ES-I3 (cell line): ENCODE results near the gene ZC3H12C.
"Not testable (repeated sequence)": the region's sequence is repeated elsewhere in the genome, so short reads cannot be mapped to it uniquely, and the experiment has no call there.

Experiments
- H3K36me3 ChIP-seq: 2 replicates; pipeline ENCODE4 v1.6.1; 2013; ENCODE audit warnings: mild to moderate bottlenecking, low read length, control low read depth, moderate library complexity; ENCODE audit not compliant: insufficient read depth
- H3K4me1 ChIP-seq: 2 replicates; pipeline ENCODE4 v1.6.1; 2013; ENCODE audit warnings: mild to moderate bottlenecking, control low read depth, low read length; ENCODE audit not compliant: insufficient read depth
- H3K9ac ChIP-seq: 2 replicates; pipeline ENCODE4 v1.6.1; 2013; ENCODE audit warnings: low read depth, mild to moderate bottlenecking, low read length, moderate library complexity
- H3K9me3 ChIP-seq: 2 replicates; pipeline ENCODE4 v1.6.1; 2013; ENCODE audit warnings: mild to moderate bottlenecking, low read length, moderate library complexity; ENCODE audit not compliant: control insufficient read depth, insufficient read depth

Gene ZC3H12C

DNA sequence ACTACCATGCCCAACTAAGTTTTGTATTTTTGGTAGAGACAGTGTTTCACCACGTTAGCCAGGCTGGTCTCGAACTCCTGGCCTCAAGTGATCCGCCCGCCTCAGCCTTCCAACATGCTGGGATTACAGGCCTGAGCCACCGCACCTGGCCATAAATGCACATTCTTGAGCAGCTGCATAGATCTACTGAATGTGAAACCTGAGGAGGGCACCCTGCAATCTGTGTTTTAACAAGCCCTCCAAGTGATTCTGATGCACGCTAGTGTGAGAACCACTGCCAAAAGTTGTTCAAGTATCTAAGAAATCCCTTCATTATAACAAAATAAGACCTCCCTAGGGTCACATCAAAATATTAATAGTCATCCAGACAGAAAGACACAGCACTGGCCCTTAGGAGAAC is 113.9 kb downstream of the ZC3H12C start:
- Histone ChIP-seq H3K36me3 (no peaks in the 10 kb centered on the region), H3K9me3 (no peaks in the 10 kb centered on the region), H3K9ac (no peak overlapping the region), H3K4me1 (no peaks in the 10 kb centered on the region)

DNA sequence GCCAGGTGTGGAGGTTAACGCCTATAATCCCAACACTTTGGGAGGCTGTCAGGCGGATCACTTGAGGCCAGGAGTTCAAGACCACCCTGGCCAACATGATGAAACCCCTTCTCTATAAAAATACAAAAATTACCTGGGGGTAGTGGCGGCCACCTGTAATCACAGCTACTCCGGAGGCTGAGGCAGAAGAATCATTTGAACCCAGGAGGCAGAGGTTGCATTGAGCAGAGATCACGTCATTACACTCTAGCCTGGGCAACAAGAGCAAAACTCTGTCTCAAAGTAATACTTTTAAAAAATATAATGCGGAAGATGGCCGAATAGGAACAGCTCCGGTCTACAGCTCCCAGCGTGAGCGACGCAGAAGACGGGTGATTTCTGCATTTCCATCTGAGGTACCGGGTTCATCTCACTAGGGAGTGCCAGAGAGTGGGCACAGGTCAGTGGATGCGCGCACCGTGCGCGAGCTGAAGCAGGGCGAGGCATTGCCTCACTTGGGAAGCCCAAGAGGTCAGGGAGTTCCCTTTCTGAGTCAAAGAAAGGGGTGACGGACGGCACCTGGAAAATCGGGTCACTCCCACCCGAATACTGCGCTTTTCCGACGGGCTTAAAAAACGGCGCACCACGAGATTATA is 115.6 kb downstream of the ZC3H12C start:
- H3K4me1 ChIP-seq, H3K9me3 ChIP-seq, H3K36me3 ChIP-seq: not testable (repeated sequence)
- peak overlapping the region; percentile 43 for H3K9ac ChIP-seq

DNA sequence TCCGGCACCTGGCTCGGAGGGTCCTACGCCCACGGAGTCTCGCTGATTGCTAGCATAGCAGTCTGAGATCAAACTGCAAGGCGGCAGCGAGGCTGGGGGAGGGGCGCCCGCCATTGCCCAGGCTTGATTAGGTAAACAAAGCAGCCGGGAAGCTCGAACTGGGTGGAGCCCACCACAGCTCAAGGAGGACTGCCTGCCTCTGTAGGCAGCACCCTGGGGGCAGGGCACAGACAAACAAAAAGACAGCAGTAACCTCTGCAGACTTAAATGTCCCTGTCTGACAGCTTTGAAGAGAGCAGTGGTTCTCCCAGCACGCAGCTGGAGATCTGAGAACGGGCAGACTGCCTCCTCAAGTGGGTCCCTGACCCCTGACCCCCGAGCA is 116.1 kb downstream of the ZC3H12C start:
- H3K9ac ChIP-seq, result peak overlapping the region; percentile 43; the same call in 1 of the 2 replicates
- H3K4me1 ChIP-seq, H3K9me3 ChIP-seq, H3K36me3 ChIP-seq: not testable (repeated sequence)

DNA sequence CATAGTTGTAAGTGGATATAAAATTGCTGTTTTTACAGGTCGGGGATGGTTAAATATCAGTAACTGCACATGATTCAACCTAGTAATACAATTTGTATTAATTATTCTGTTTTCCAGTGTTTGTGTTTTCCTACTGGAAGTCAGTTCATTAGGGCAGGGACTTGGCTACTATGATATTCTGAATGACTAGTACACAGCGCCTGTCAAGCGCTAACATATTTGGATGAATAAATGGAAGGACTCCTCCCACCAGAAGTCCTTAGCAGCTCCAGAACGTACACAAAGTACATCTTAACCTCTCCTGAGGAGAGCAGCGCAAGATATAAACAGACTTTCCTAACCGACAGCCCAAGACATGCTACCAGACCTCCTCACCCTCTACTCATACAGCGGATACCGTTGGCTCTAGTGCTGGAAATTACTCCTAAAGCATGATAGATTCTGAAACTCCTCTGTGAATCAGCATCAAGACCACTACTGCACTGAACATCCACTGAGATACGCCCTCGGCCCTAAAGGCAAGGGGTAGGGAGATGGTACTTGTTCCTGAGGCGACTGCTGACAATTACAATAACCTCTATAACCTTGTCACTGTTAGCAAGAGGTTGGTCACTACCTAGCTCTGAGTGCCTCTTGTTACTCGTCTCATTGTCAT is 124.2 kb downstream of the ZC3H12C start:
- H3K9ac ChIP-seq, result no peak overlapping the region
- H3K36me3 ChIP-seq, result no peaks in the 10 kb centered on the region; the same call in 1 of the 2 replicates
- H3K9me3 ChIP-seq, result no peaks in the 10 kb centered on the region; the same call in none of the 2 replicates
- H3K4me1 ChIP-seq, result no peaks in the 10 kb centered on the region

DNA sequence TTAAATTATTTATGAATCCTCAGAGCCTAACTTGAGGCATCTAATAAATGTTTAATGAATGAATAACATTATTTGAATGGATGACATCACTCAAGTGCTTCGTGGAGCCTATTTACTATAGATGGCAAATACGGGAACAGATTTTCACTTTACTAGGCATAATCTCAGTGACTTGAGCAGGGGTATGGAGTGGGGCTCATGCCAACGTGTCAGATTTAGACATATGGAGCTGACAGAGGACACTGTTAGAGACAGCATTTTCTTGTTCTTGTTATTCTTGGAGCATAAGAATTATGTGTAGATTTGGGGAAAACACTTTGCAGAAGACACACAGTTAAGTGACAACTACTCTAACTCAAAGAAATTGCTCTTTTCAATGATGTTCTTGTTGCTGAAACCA is 124.7 kb downstream of the ZC3H12C start:
- no peaks in the 10 kb centered on the region; the same call in none of the 2 replicates for H3K9me3 ChIP-seq
- H3K4me1 ChIP-seq, result no peaks in the 10 kb centered on the region
- no peaks in the 10 kb centered on the region; the same call in 1 of the 2 replicates for H3K36me3 ChIP-seq
- H3K9ac ChIP-seq, result no peak overlapping the region

DNA sequence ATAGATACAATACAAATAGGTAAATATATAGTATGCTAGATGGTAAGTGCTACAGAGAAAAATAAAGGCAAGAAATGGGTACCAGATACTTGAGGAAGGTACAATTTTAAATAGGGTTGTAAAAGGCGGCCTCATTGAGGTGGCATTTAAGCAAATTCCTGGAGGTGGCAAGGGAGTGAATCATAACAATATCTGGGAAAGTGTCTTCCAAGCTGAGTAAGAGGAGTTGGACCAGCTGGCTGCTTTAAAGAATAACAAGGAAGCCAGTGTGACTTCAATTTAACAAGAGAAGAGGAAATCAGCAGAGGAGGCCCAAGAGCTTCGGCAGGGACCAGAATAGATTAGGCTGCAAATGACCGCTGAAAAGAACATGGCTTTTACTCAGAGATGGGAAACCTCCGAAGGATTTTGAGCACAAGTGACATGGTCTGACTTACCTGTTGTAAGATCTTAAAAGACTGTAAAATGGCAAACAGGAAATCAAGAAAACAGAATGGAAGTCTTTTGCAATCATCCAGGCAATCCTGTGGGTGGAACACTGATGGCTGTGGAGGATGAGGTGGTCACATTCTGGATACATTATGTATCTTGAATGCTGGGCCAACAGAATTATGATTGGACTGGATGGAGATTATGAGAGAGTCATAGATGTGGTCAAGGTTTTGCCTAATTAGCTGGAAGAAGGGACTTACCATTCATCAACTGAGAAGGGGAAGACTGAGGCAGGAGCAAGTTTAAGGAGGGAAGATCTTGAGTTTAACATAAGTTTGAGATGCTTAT is 126.0 kb downstream of the ZC3H12C start:
- Histone ChIP-seq H3K36me3 (no peaks in the 10 kb centered on the region; the same call in 1 of the 2 replicates), H3K9me3 (no peaks in the 10 kb centered on the region; the same call in none of the 2 replicates), H3K4me1 (no peaks in the 10 kb centered on the region), H3K9ac (no peak overlapping the region)
